ENCODE measurements around the gene PNLIPRP1. TPM values are rescaled to one million over a fixed set of nuclear protein-coding genes. Genes with fewer than 3 reads are reported as not detected.

The PNLIPRP1 gene
- total RNA-seq, 1 experiment from 2014 or later = not detected

DNA sequence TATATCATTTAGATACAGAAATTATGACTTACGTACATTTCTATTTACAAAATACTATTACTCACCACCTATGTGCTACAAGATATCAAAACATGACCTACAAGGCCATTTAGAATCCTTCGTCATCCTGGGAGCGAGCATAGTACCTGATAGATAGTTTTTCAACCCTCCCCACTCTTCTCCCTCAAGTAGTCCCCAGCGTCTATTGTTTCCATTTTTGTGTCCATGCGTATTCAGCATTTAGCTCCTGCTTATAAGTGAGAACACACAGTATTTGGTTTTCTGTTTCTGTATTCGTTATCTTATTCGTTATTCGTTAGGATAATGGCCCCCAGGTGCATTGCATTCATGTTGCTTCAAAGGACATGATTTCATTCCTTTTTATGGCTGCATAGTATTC lies 58.1 kb downstream of the PNLIPRP1 start:
- no peak overlapping the region for H3K4me3 ChIP-seq (ENCODE audit: low read length)
- DNase-seq = no peak
- no peak overlapping the region for H3K9ac ChIP-seq (ENCODE audit: low read length)
- no peaks in the 10 kb centered on the region for H3K9me3 ChIP-seq (ENCODE audit: low read length)
- H3K4me2 ChIP-seq (ENCODE audit: low read depth, low read length, poor library complexity, severe bottlenecking) = no peak overlapping the region
- no peaks in the 10 kb centered on the region for H3K4me1 ChIP-seq (ENCODE audit: low read length)
- no peak overlapping the region for H3K27ac ChIP-seq (ENCODE audit: low read length)
- H3K79me2 ChIP-seq (ENCODE audit: low read length) = no peaks in the 10 kb centered on the region
- H3K27me3 ChIP-seq (ENCODE audit: low read length) = no peaks in the 10 kb centered on the region
- no peaks in the 10 kb centered on the region for H3K9me2 ChIP-seq (replicated peaks; ENCODE audit: insufficient read depth, low read length)
- no peaks in the 10 kb centered on the region for H3K36me3 ChIP-seq (ENCODE audit: insufficient read depth, low read length)
- no peak overlapping the region for H2AFZ ChIP-seq (ENCODE audit: low read length)
- H4K20me1 ChIP-seq (ENCODE audit: insufficient read depth, low read depth, low read length) = no peaks in the 10 kb centered on the region

DNA sequence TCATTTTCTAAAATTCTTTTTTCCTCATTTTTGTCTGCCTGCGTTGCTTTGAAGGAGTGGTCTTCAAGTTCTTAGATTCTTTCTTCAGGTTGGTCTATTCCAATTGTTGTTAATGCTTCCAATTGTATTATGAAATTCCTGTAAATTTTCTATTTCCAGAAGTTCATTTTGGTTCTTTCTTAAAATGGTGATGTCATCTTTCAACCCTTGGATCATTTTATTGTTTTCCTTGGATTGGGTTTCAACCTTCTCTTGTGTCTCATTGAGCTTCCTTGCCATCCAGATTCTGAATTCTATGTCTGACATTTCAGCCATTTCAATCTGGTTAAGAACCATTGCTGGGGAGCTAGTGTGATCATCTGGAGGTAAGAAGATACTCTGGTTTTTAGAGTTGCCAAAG lies 63.1 kb downstream of the PNLIPRP1 start:
- Histone ChIP-seq H3K4me2 (ENCODE audit: low read depth, low read length, poor library complexity, severe bottlenecking) (no peak overlapping the region), H3K4me1 (ENCODE audit: low read length) (no peaks in the 10 kb centered on the region), H3K9me2 (replicated peaks; ENCODE audit: insufficient read depth, low read length) (no peaks in the 10 kb centered on the region), H3K9me3 (ENCODE audit: low read length) (no peaks in the 10 kb centered on the region), H3K4me3 (ENCODE audit: low read length) (no peak overlapping the region), H3K79me2 (ENCODE audit: low read length) (no peaks in the 10 kb centered on the region), H3K27ac (ENCODE audit: low read length) (no peak overlapping the region), H3K36me3 (ENCODE audit: insufficient read depth, low read length) (no peaks in the 10 kb centered on the region), H2AFZ (ENCODE audit: low read length) (no peak overlapping the region), H4K20me1 (ENCODE audit: insufficient read depth, low read depth, low read length) (no peaks in the 10 kb centered on the region), H3K9ac (ENCODE audit: low read length) (no peak overlapping the region), H3K27me3 (ENCODE audit: low read length) (no peaks in the 10 kb centered on the region)
- DNase-seq = no peak

DNA sequence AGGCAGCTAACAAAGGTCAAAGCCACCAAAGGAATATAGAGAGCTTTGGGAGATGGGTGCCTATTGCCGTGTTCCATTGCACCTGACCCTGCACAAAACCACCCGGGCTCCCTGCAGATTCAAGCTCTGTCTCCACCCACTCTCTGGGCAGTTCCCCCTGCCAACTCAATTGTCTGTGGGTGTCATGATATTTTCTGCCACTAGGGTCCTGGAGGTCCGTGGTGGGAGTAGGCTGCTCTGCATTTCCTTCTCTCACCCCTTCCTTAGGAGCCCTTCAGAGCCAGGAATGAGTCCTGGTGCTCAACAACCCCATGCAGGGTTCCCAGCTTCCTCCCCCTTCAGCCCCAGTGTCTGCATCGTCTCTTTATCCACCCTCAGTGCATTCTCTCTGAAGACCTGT lies 64.1 kb downstream of the PNLIPRP1 start:
- H3K79me2 ChIP-seq (ENCODE audit: low read length) = no peaks in the 10 kb centered on the region
- peak; percentile 65 for DNase-seq
- H3K4me3 ChIP-seq (ENCODE audit: low read length) = no peak overlapping the region
- H2AFZ ChIP-seq (ENCODE audit: low read length) = no peak overlapping the region
- H3K27ac ChIP-seq (ENCODE audit: low read length) = no peak overlapping the region
- H4K20me1 ChIP-seq (ENCODE audit: insufficient read depth, low read depth, low read length) = no peaks in the 10 kb centered on the region
- no peak overlapping the region for H3K9ac ChIP-seq (ENCODE audit: low read length)
- H3K4me2 ChIP-seq (ENCODE audit: low read depth, low read length, poor library complexity, severe bottlenecking) = no peak overlapping the region
- no peaks in the 10 kb centered on the region for H3K9me3 ChIP-seq (ENCODE audit: low read length)
- H3K36me3 ChIP-seq (ENCODE audit: insufficient read depth, low read length) = no peaks in the 10 kb centered on the region
- H3K4me1 ChIP-seq (ENCODE audit: low read length) = no peaks in the 10 kb centered on the region
- H3K27me3 ChIP-seq (ENCODE audit: low read length) = no peaks in the 10 kb centered on the region
- H3K9me2 ChIP-seq (replicated peaks; ENCODE audit: insufficient read depth, low read length) = no peaks in the 10 kb centered on the region

DNA sequence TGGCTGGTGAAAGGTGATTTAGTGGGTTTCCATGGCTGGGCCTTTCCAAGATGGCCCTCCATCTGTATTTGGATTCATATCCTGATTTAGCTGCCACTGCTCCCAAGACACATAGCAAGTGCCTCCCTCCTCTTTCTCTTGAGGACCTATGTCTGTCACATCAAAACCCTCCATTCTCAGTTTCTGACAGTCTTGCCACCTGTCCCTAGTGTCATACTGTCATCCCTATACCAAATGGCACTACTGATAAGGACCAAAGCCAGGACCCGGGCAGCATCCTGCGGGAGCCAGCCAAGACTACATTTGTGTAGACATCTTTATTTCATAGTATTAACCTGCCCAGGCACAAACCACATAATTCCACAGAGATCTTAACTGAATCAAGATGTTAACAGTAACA lies 64.8 kb downstream of the PNLIPRP1 start:
- no peaks in the 10 kb centered on the region for H3K4me1 ChIP-seq (ENCODE audit: low read length)
- no peak overlapping the region for H3K4me2 ChIP-seq (ENCODE audit: low read depth, low read length, poor library complexity, severe bottlenecking)
- no peaks in the 10 kb centered on the region for H3K27me3 ChIP-seq (ENCODE audit: low read length)

DNA sequence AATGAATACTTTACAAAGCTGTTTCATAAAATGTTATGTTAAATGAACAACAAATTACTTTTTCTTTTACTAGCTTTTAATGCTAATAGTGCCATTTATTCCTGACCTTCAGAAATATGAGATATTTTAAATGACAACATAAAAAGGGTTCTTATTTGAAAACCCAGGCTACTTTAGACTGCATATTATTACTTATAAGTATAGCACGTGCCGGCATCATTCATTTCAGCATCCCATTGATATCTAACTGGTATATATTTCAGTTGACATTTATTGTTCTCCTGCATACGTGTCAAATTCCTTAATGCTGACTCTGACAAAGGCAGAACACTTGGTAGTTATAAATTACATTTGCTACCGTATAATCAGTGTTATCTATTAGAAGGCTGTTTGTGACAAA lies 65.3 kb downstream of the PNLIPRP1 start:
- Histone ChIP-seq H3K9me3 (ENCODE audit: low read length) (no peaks in the 10 kb centered on the region), H3K79me2 (ENCODE audit: low read length) (no peaks in the 10 kb centered on the region), H3K27me3 (ENCODE audit: low read length) (no peaks in the 10 kb centered on the region), H3K9ac (ENCODE audit: low read length) (no peak overlapping the region), H3K4me3 (ENCODE audit: low read length) (no peak overlapping the region), H3K4me1 (ENCODE audit: low read length) (no peaks in the 10 kb centered on the region), H3K27ac (ENCODE audit: low read length) (no peak overlapping the region), H3K4me2 (ENCODE audit: low read depth, low read length, poor library complexity, severe bottlenecking) (no peak overlapping the region), H4K20me1 (ENCODE audit: insufficient read depth, low read depth, low read length) (no peaks in the 10 kb centered on the region), H2AFZ (ENCODE audit: low read length) (no peak overlapping the region), H3K36me3 (ENCODE audit: insufficient read depth, low read length) (no peaks in the 10 kb centered on the region), H3K9me2 (replicated peaks; ENCODE audit: insufficient read depth, low read length) (no peaks in the 10 kb centered on the region)
- no peak for DNase-seq

More for the DNA sequence above, 64.8 kb downstream of the PNLIPRP1 start:
- DNase-seq = no peak
- no peak overlapping the region for H3K4me3 ChIP-seq (ENCODE audit: low read length)
- H3K9ac ChIP-seq (ENCODE audit: low read length) = no peak overlapping the region
- no peaks in the 10 kb centered on the region for H3K9me3 ChIP-seq (ENCODE audit: low read length)
- no peaks in the 10 kb centered on the region for H3K9me2 ChIP-seq (replicated peaks; ENCODE audit: insufficient read depth, low read length)
- no peak overlapping the region for H2AFZ ChIP-seq (ENCODE audit: low read length)
- no peaks in the 10 kb centered on the region for H3K36me3 ChIP-seq (ENCODE audit: insufficient read depth, low read length)
- H3K79me2 ChIP-seq (ENCODE audit: low read length) = no peaks in the 10 kb centered on the region
- H3K27ac ChIP-seq (ENCODE audit: low read length) = no peak overlapping the region
- H4K20me1 ChIP-seq (ENCODE audit: insufficient read depth, low read depth, low read length) = no peaks in the 10 kb centered on the region

DNA sequence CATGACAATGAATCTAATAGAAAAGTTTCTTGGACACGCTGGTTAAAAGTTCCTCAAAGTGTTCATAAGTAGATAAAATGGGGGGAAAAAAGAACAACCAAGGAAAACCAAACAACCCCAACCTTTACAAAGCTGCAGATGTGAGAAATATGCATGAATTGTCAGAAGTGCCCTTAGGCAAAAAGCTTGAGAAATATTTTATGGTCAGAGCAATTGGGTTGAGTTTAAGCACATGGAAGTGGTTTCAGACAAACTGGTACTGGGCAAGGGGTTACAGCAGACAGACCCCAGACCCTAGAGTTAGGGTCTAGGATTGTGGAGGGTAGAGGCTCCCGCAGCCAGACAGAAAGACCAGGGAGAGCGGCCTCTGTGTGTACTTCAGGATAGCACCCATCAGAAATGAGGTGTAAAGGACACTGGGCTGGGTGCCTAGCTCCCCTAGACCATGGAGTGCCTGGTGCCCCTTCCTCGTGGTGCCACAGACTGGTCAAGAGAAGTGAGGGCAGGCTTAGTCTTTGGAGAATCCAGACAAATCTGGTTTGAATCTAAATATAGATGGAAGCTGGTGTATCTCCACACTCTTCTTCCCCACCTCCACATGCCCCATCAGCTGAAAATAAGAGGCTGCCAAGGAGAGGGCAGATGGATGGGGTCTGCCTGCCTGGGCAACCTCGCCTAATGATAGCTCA lies 67.2 kb downstream of the PNLIPRP1 start:
- H3K79me2 ChIP-seq (ENCODE audit: low read length) = no peaks in the 10 kb centered on the region

More for the DNA sequence above, 67.2 kb downstream of the PNLIPRP1 start:
- no peak for DNase-seq
- no peaks in the 10 kb centered on the region for H4K20me1 ChIP-seq (ENCODE audit: insufficient read depth, low read depth, low read length)
- H3K27ac ChIP-seq (ENCODE audit: low read length) = no peak overlapping the region
- H3K4me2 ChIP-seq (ENCODE audit: low read depth, low read length, poor library complexity, severe bottlenecking) = no peak overlapping the region
- no peak overlapping the region for H3K4me3 ChIP-seq (ENCODE audit: low read length)
- no peaks in the 10 kb centered on the region for H3K9me2 ChIP-seq (replicated peaks; ENCODE audit: insufficient read depth, low read length)
- no peak overlapping the region for H2AFZ ChIP-seq (ENCODE audit: low read length)
- no peaks in the 10 kb centered on the region for H3K4me1 ChIP-seq (ENCODE audit: low read length)
- H3K9me3 ChIP-seq (ENCODE audit: low read length) = no peaks in the 10 kb centered on the region
- no peaks in the 10 kb centered on the region for H3K36me3 ChIP-seq (ENCODE audit: insufficient read depth, low read length)
- no peaks in the 10 kb centered on the region for H3K27me3 ChIP-seq (ENCODE audit: low read length)
- H3K9ac ChIP-seq (ENCODE audit: low read length) = no peak overlapping the region

Other genes starting within 250 kb of the PNLIPRP1 start
- gene PNLIPRP3, start 163.1 kb upstream of the PNLIPRP1 start, total RNA-seq (2014; rRNA removed; shearing (Covaris generic); ENCODE audit: low replicate concordance) = not detected in 2 replicates
- gene PNLIP, start 45.0 kb upstream of the PNLIPRP1 start, total RNA-seq (2014; rRNA removed; shearing (Covaris generic); ENCODE audit: low replicate concordance) = not detected in 2 replicates
- not detected in 2 replicates for gene PNLIPRP2, start 30.0 kb downstream of the PNLIPRP1 start, total RNA-seq (2014; rRNA removed; shearing (Covaris generic); ENCODE audit: low replicate concordance)
- 0.07 TPM in 2 replicates for gene HSPA12A, start 151.6 kb downstream of the PNLIPRP1 start, total RNA-seq (2014; rRNA removed; shearing (Covaris generic); ENCODE audit: low replicate concordance)